ENCODE results near the gene EFCAB5. TPM values are rescaled to one million over a fixed set of nuclear protein-coding genes. Genes with fewer than 3 reads are reported as not detected.

The EFCAB5 gene
- total RNA-seq, 1 donor from 2014 or later: 1.00 TPM

DNA sequence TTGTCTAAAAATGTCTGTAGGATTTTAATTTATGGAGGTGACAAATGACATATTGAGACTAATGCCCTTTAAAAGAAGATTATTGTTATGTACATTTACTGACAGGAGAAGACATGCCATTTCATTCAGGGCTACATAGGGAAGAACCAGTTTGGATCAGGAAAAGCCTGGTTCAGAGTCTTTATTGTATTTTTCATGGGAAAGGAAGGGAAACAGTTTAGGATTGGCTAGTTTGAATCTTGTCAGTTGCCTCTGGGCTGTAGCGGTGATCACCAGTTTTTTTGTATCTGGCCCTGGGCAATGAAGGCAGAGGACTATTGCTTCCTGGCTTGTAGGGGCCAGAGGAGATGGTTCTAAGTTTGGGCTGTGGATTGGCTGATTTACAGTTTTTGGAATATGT lies 206.9 kb downstream of the EFCAB5 start:
- Histone ChIP-seq H3K9ac (ENCODE audit: low read length) (no peak overlapping the region), H2AFZ (ENCODE audit: low read depth, low read length) (no peak overlapping the region), H3K79me2 (ENCODE audit: insufficient read depth, low read length) (peaks cover 80% of the 10 kb centered on the region), H3K27ac (ENCODE audit: low read depth, low read length) (no peak overlapping the region), H3K4me3 (ENCODE audit: insufficient read depth, low read depth, low read length) (no peak overlapping the region), H3K4me2 (ENCODE audit: low read length) (no peak overlapping the region), H3K36me3 (ENCODE audit: insufficient read depth, low read length) (no peaks in the 10 kb centered on the region), H3K4me1 (ENCODE audit: insufficient read depth, low read length) (peaks cover 4% of the 10 kb centered on the region), H4K20me1 (ENCODE audit: insufficient read depth, low read length) (peaks cover 37% of the 10 kb centered on the region), H3K9me3 (ENCODE audit: insufficient read depth, low read depth, low read length) (no peaks in the 10 kb centered on the region), H3K27me3 (ENCODE audit: insufficient read depth, low read length) (no peaks in the 10 kb centered on the region)
- FAIRE-seq (no peak), DNase-seq (ENCODE audit: low read depth) (no peak)
- peaks cover 2% of the 10 kb centered on the region for H3K4me1 Mint-ChIP-seq (ENCODE audit: low read depth, unreplicated experiment)
- H3K9me3 Mint-ChIP-seq (ENCODE audit: unreplicated experiment): peaks cover 2% of the 10 kb centered on the region
- TF ChIP-seq EZH2 (IDR thresholded peaks at IDR 0.05; ENCODE audit: insufficient read depth, low read length) (no peak), CTCF (IDR thresholded peaks at IDR 0.05; ENCODE audit: insufficient read depth, low read depth, low read length) (no peak)
- H3K27ac Mint-ChIP-seq (ENCODE audit: unreplicated experiment): no peak overlapping the region
- no peaks in the 10 kb centered on the region for H3K27me3 Mint-ChIP-seq (ENCODE audit: low read depth, unreplicated experiment)
- peaks cover 2% of the 10 kb centered on the region for H3K36me3 Mint-ChIP-seq (ENCODE audit: low read depth, unreplicated experiment)
- H3K4me3 Mint-ChIP-seq (ENCODE audit: unreplicated experiment): no peak overlapping the region

- Histone ChIP-seq H3K27ac (ENCODE audit: low read depth, low read length) (no peak overlapping the region), H3K79me2 (ENCODE audit: insufficient read depth, low read length) (peaks cover 83% of the 10 kb centered on the region), H3K9ac (ENCODE audit: low read length) (no peak overlapping the region), H2AFZ (ENCODE audit: low read depth, low read length) (no peak overlapping the region), H3K9me3 (ENCODE audit: insufficient read depth, low read depth, low read length) (no peaks in the 10 kb centered on the region), H4K20me1 (ENCODE audit: insufficient read depth, low read length) (peaks cover 45% of the 10 kb centered on the region), H3K4me1 (ENCODE audit: insufficient read depth, low read length) (peaks cover 4% of the 10 kb centered on the region), H3K36me3 (ENCODE audit: insufficient read depth, low read length) (no peaks in the 10 kb centered on the region), H3K4me2 (ENCODE audit: low read length) (no peak overlapping the region), H3K27me3 (ENCODE audit: insufficient read depth, low read length) (no peaks in the 10 kb centered on the region), H3K4me3 (ENCODE audit: insufficient read depth, low read depth, low read length) (no peak overlapping the region)
- no peaks in the 10 kb centered on the region for H3K27me3 Mint-ChIP-seq (ENCODE audit: low read depth, unreplicated experiment)
- peaks cover 2% of the 10 kb centered on the region for H3K4me1 Mint-ChIP-seq (ENCODE audit: low read depth, unreplicated experiment)
- DNase-seq (ENCODE audit: low read depth): no peak
- H3K27ac Mint-ChIP-seq (ENCODE audit: unreplicated experiment): no peak overlapping the region
- H3K4me3 Mint-ChIP-seq (ENCODE audit: unreplicated experiment): no peak overlapping the region
- no peak for TF ChIP-seq EZH2 (IDR thresholded peaks at IDR 0.05; ENCODE audit: insufficient read depth, low read length)
- TF ChIP-seq CTCF (IDR thresholded peaks at IDR 0.05; ENCODE audit: insufficient read depth, low read depth, low read length): no peak
- H3K36me3 Mint-ChIP-seq (ENCODE audit: low read depth, unreplicated experiment): peaks cover 6% of the 10 kb centered on the region
- no peaks in the 10 kb centered on the region for H3K9me3 Mint-ChIP-seq (ENCODE audit: unreplicated experiment)
- FAIRE-seq: no peak
Observed at GRCh38 chr17:30151471-30151870, 210.0 kb downstream of the EFCAB5 start.

DNA sequence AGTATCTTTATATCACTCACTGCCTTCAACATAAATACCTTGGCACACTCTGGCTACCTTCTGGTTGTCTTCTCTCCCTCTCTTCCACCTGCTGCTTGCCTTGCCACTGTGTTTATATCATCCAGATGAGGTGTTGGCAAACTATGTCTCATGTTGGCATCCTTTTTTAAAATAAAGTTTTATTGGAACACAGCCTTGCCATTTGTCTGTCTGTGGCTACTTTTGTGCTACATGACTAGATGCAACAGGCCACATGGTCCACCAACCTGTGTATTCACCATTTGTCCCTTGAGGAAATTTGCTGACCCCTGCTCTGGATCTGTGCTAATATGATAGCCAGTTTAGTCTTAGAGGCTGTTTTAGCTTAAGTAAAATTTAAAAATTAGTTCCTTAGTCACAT lies 212.0 kb downstream of the EFCAB5 start:
- Mint-ChIP-seq H3K36me3 (ENCODE audit: low read depth, unreplicated experiment) (peaks cover 6% of the 10 kb centered on the region), H3K27ac (ENCODE audit: unreplicated experiment) (no peak overlapping the region), H3K9me3 (ENCODE audit: unreplicated experiment) (no peaks in the 10 kb centered on the region), H3K4me1 (ENCODE audit: low read depth, unreplicated experiment) (peaks cover 2% of the 10 kb centered on the region), H3K27me3 (ENCODE audit: low read depth, unreplicated experiment) (no peaks in the 10 kb centered on the region), H3K4me3 (ENCODE audit: unreplicated experiment) (no peak overlapping the region)
- H3K9me3 ChIP-seq (ENCODE audit: insufficient read depth, low read depth, low read length): no peaks in the 10 kb centered on the region
- FAIRE-seq (no peak), DNase-seq (ENCODE audit: low read depth) (no peak)
- peaks cover 84% of the 10 kb centered on the region for H3K79me2 ChIP-seq (ENCODE audit: insufficient read depth, low read length)
- H3K36me3 ChIP-seq (ENCODE audit: insufficient read depth, low read length): peaks cover 4% of the 10 kb centered on the region
- H3K4me2 ChIP-seq (ENCODE audit: low read length): no peak overlapping the region
- H3K27ac ChIP-seq (ENCODE audit: low read depth, low read length): no peak overlapping the region
- H3K27me3 ChIP-seq (ENCODE audit: insufficient read depth, low read length): no peaks in the 10 kb centered on the region
- no peak overlapping the region for H3K4me3 ChIP-seq (ENCODE audit: insufficient read depth, low read depth, low read length)
- no peaks in the 10 kb centered on the region for H3K4me1 ChIP-seq (ENCODE audit: insufficient read depth, low read length)
- H2AFZ ChIP-seq (ENCODE audit: low read depth, low read length): no peak overlapping the region
- no peak for TF ChIP-seq CTCF (IDR thresholded peaks at IDR 0.05; ENCODE audit: insufficient read depth, low read depth, low read length)
- no peak for TF ChIP-seq EZH2 (IDR thresholded peaks at IDR 0.05; ENCODE audit: insufficient read depth, low read length)
- no peak overlapping the region for H3K9ac ChIP-seq (ENCODE audit: low read length)
- H4K20me1 ChIP-seq (ENCODE audit: insufficient read depth, low read length): peaks cover 49% of the 10 kb centered on the region

Data from astrocyte (in vitro differentiated cells and primary cell).